Ectodermal cell (in vitro differentiated cells): ENCODE measurements around the gene LSM14A.
A peak's percentile ranks its signal among the peaks of the same experiment; 100 is the strongest.

Source experiments
- H3K27ac ChIP-seq: 2 replicates; pipeline ENCODE4 v1.7.0; 2013; ENCODE audit warnings: mild to moderate bottlenecking, low read depth, low read length; ENCODE audit not compliant: insufficient read depth, poor library complexity, severe bottlenecking
- H3K27me3 ChIP-seq: 2 replicates; pipeline ENCODE4 v1.7.0; 2013; ENCODE audit warnings: mild to moderate bottlenecking, low read length; ENCODE audit not compliant: insufficient read depth, control insufficient read depth, poor library complexity, severe bottlenecking
- H3K36me3 ChIP-seq: one replicate; pipeline ENCODE4 v1.7.0; 2013; ENCODE audit warnings: low read length; ENCODE audit not compliant: control insufficient read depth, insufficient read depth
- H3K4me1 ChIP-seq: one replicate; pipeline ENCODE4 v1.7.0; 2013; ENCODE audit warnings: low read length; ENCODE audit not compliant: control insufficient read depth, insufficient read depth
- H3K4me3 ChIP-seq: 2 replicates; pipeline ENCODE4 v1.7.0; 2013; ENCODE audit warnings: low read depth, low read length, control low read depth; ENCODE audit not compliant: insufficient read depth
- H3K9me3 ChIP-seq: 2 replicates; pipeline ENCODE4 v1.7.0; 2013; ENCODE audit warnings: mild to moderate bottlenecking, low read length, moderate library complexity; ENCODE audit not compliant: control insufficient read depth
- WGBS, 2 experiments: methylation state at CpG; one replicate each; pipeline ENCODE4 v1.1.7; 2013; ENCODE audit warnings: missing lambda C conversion rate in 2 of 2; 5-methylcytosine and 5-hydroxymethylcytosine counted together

The LSM14A gene

DNA sequence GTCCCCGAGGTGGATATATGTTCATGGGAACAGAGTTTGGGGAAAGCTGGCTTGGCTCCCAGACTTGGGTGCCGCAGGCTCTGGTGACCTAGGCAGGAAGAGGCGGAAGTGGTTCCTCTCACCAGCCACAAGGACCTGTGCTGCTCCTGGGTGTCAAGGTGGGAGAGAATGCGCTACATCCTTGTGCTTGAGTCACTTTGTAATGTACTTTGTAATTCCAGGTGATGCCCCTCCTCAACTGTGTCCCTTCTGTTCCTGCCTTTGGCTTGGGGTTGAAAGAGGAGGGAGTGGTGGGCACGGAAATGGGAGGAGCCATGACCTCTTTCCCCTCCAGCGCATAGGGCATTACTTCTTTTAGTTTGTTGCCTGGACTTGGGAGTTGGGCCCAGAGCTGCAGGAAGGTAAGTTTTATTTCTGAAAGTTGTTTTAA is 92.9 kb downstream of the LSM14A start:
- Histone ChIP-seq H3K4me3 (no peak overlapping the region), H3K36me3 (no peaks in the 10 kb centered on the region), H3K27ac (no peak overlapping the region), H3K4me1 (peaks cover 18% of the 10 kb centered on the region), H3K9me3 (no peaks in the 10 kb centered on the region), H3K27me3 (no peaks in the 10 kb centered on the region)
- WGBS, 2 experiments = 81 to 88% methylated on average over 6 of the region's 6 CpGs

GRCh38 chr19:34269081-34269480 is 96.8 kb downstream of the LSM14A start:
- WGBS, 2 experiments = 91 to 92% methylated on average over 7 to 8 of the region's 8 CpGs
- H3K27me3 ChIP-seq = no peaks in the 10 kb centered on the region
- H3K27ac ChIP-seq = no peak overlapping the region
- peaks cover 4% of the 10 kb centered on the region for H3K4me1 ChIP-seq
- H3K36me3 ChIP-seq = no peaks in the 10 kb centered on the region
- no peak overlapping the region for H3K4me3 ChIP-seq
- no peaks in the 10 kb centered on the region for H3K9me3 ChIP-seq

GRCh38 chr19:34269489-34269888 is 97.2 kb downstream of the LSM14A start:
- Histone ChIP-seq H3K27me3 (no peaks in the 10 kb centered on the region), H3K36me3 (no peaks in the 10 kb centered on the region), H3K4me1 (peaks cover 4% of the 10 kb centered on the region), H3K9me3 (no peaks in the 10 kb centered on the region), H3K27ac (no peak overlapping the region), H3K4me3 (no peak overlapping the region)
- 77 to 97% methylated on average over 1 of the region's 2 CpGs for WGBS, 2 experiments

GRCh38 chr19:34269968-34270621 is 97.8 kb downstream of the LSM14A start:
- 79 to 83% methylated on average over 5 of the region's 5 CpGs for WGBS, 2 experiments
- no peak overlapping the region for H3K27ac ChIP-seq

DNA sequence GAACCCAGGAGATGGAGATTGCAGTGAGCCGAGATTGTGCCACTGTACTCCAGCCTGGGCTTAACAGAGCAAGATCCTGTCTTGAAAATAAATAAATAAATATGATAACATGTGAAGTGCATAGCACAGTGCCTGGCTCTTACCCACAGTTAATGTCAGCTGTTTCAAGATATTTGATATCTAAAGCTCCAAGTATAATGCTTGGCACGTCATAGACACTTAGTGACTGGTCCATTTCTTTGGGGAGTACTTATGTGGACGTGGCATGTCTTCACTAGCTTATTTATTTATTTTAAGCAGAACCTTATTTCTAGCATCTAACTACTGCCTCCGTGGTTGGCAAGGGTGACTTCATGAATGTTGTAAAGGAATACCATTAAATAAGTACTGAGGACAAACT is 100.8 kb downstream of the LSM14A start:
- peaks cover 5% of the 10 kb centered on the region for H3K4me1 ChIP-seq
- no peaks in the 10 kb centered on the region for H3K27me3 ChIP-seq
- H3K27ac ChIP-seq = no peak overlapping the region
- no peaks in the 10 kb centered on the region for H3K9me3 ChIP-seq
- 95 to 98% methylated on average over 2 to 4 of the region's 4 CpGs for WGBS, 2 experiments
- no peak overlapping the region for H3K4me3 ChIP-seq
- H3K36me3 ChIP-seq = no peaks in the 10 kb centered on the region

More at GRCh38 chr19:34269968-34270621, 97.8 kb downstream of the LSM14A start:
- Histone ChIP-seq H3K4me1 (peaks cover 2% of the 10 kb centered on the region), H3K4me3 (no peak overlapping the region), H3K27me3 (no peaks in the 10 kb centered on the region), H3K9me3 (no peaks in the 10 kb centered on the region), H3K36me3 (no peaks in the 10 kb centered on the region)

GRCh38 chr19:34274284-34274826 is 102.1 kb downstream of the LSM14A start:
- Histone ChIP-seq H3K9me3 (no peaks in the 10 kb centered on the region), H3K4me3 (no peak overlapping the region), H3K27ac (no peak overlapping the region), H3K27me3 (no peaks in the 10 kb centered on the region), H3K4me1 (peaks cover 5% of the 10 kb centered on the region), H3K36me3 (no peaks in the 10 kb centered on the region)
- WGBS, 2 experiments = 88 to 89% methylated on average over 7 of the region's 7 CpGs

DNA sequence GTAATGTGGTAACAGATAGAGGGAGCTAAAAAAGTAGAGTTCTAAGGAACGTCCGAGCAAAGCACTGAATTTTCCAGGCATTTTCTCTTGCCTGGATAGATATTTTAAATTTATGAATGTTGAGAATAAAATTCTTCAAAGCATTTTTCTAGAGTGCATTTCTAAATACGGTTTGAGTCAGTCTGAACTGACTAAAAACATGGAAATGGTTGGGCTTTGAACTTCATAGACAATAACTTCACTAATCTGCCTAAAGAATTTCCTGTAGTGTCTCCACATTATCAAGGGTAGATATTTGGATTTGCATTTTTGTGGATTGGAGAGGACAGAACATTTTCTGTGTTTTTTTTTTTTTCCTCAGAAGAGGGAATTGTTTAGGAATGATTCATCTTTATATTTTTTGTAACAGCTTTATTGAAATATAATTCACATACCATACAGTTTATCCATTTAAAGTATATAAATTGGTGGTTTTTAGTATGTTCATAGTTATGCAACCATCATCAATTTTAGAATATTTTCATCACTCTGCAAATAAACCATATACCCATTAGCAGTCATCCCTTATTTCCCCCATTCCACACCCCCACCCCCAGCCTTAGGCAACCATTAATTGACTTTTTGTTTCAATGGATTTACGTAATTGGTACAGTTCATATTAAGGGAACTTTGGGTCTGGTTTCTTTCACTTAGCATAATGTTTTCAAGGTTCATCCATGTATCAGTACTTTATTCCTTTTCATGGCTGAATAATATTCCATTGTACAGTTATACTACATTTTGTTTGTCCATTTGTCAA is 102.7 kb downstream of the LSM14A start:
- no peak overlapping the region for H3K4me3 ChIP-seq
- H3K36me3 ChIP-seq = no peaks in the 10 kb centered on the region
- WGBS, 2 experiments = 82 to 93% methylated on average over 3 to 4 of the region's 4 CpGs
- H3K27me3 ChIP-seq = no peaks in the 10 kb centered on the region
- no peak overlapping the region for H3K27ac ChIP-seq
- peaks cover 5% of the 10 kb centered on the region for H3K4me1 ChIP-seq
- H3K9me3 ChIP-seq = no peaks in the 10 kb centered on the region

DNA sequence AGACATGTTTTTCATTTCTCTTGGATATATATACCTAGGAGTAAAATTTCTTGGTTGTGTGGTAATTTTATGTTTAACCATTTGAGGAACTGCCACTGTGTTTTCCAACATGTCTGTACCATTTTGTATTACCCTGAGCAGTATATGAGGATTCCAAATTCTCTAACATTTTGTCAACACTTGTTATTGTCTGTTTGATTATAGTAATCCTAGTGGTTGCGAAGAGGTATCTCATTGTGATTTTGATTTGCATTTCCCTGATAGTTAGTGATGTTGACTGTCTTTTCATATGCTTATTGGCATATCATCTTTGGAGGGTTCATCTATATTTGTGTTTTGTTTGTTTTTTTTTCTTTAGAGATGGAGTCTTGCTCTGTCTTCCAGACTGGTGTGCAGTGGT is 103.4 kb downstream of the LSM14A start:
- peaks cover 5% of the 10 kb centered on the region for H3K4me1 ChIP-seq
- H3K27me3 ChIP-seq = no peaks in the 10 kb centered on the region
- 97 to 100% methylated on average over 1 of the region's 1 CpG for WGBS, 2 experiments
- no peak overlapping the region for H3K27ac ChIP-seq
- no peaks in the 10 kb centered on the region for H3K36me3 ChIP-seq
- H3K9me3 ChIP-seq = no peaks in the 10 kb centered on the region
- no peak overlapping the region for H3K4me3 ChIP-seq

GRCh38 chr19:34276614-34277013 is 104.3 kb downstream of the LSM14A start:
- no peaks in the 10 kb centered on the region for H3K27me3 ChIP-seq
- 88 to 92% methylated on average over 4 of the region's 4 CpGs for WGBS, 2 experiments
- peaks cover 5% of the 10 kb centered on the region for H3K4me1 ChIP-seq
- no peaks in the 10 kb centered on the region for H3K9me3 ChIP-seq
- H3K27ac ChIP-seq = peak overlapping the region; percentile 29
- no peak overlapping the region for H3K4me3 ChIP-seq
- no peaks in the 10 kb centered on the region for H3K36me3 ChIP-seq

GRCh38 chr19:34277244-34277643 is 104.9 kb downstream of the LSM14A start:
- 95 to 99% methylated on average over 4 of the region's 4 CpGs for WGBS, 2 experiments
- Histone ChIP-seq H3K4me1 (peaks cover 5% of the 10 kb centered on the region), H3K27me3 (no peaks in the 10 kb centered on the region), H3K36me3 (no peaks in the 10 kb centered on the region), H3K9me3 (no peaks in the 10 kb centered on the region), H3K27ac (no peak overlapping the region), H3K4me3 (no peak overlapping the region)
